Astrocyte (in vitro differentiated cells and primary cell): ENCODE data around the gene LPXN. TPM values are rescaled to one million over a fixed set of nuclear protein-coding genes. Genes with fewer than 3 reads are reported as not detected.

ENCODE experiments used
- DNase-seq: peaks from one replicate; pipeline ENCODE4 v3.0.0-alpha.2; 2010; ENCODE audit warnings: low read depth
- FAIRE-seq: peaks from 2 replicates; lab custom pipeline; 2011; peaks lifted over from hg19 to GRCh38; lab: Jason Lieb, UNC
- H2AFZ ChIP-seq: 2 replicates; pipeline ENCODE4 v1.6.0; 2012; ENCODE audit warnings: low read depth, low read length, inconsistent platforms
- H3K27ac ChIP-seq: 2 replicates; pipeline ENCODE4 v1.5.1; 2011; ENCODE audit warnings: low read depth, low read length, inconsistent platforms
- H3K27me3 ChIP-seq: 2 replicates; pipeline ENCODE4 v1.6.0; 2011; ENCODE audit warnings: low read length, inconsistent platforms; ENCODE audit not compliant: insufficient read depth
- H3K36me3 ChIP-seq: 2 replicates; pipeline ENCODE4 v1.5.1; 2011; ENCODE audit warnings: low read length, inconsistent platforms; ENCODE audit not compliant: insufficient read depth
- H3K4me1 ChIP-seq: 2 replicates; pipeline ENCODE4 v1.5.1; 2011; ENCODE audit warnings: low read length, inconsistent platforms; ENCODE audit not compliant: insufficient read depth
- H3K4me2 ChIP-seq: 2 replicates; pipeline ENCODE4 v1.6.0; 2012; ENCODE audit warnings: low read length, inconsistent platforms
- H3K4me3 ChIP-seq: 2 replicates; pipeline ENCODE4 v1.5.1; 2011; ENCODE audit warnings: low read depth, mild to moderate bottlenecking, low read length, inconsistent platforms; ENCODE audit not compliant: insufficient read depth
- H3K79me2 ChIP-seq: 2 replicates; pipeline ENCODE4 v1.6.0; 2012; ENCODE audit warnings: mild to moderate bottlenecking, low read length, inconsistent platforms; ENCODE audit not compliant: insufficient read depth
- H3K9ac ChIP-seq: 2 replicates; pipeline ENCODE4 v1.6.0; 2012; ENCODE audit warnings: mild to moderate bottlenecking, low read length, inconsistent platforms
- H3K9me3 ChIP-seq: 2 replicates; pipeline ENCODE4 v1.5.1; 2012; ENCODE audit warnings: low read depth, mild to moderate bottlenecking, low read length, inconsistent platforms; ENCODE audit not compliant: insufficient read depth
- H4K20me1 ChIP-seq: 2 replicates; pipeline ENCODE4 v1.6.0; 2012; ENCODE audit warnings: low read length, inconsistent platforms; ENCODE audit not compliant: insufficient read depth
- H3K27ac Mint-ChIP-seq: one replicate; pipeline ENCODE4 v1.8.0; 2021; ENCODE audit warnings: mild to moderate bottlenecking, mixed read lengths; ENCODE audit not compliant: unreplicated experiment
- H3K27me3 Mint-ChIP-seq: one replicate; pipeline ENCODE4 v1.8.0; 2021; ENCODE audit warnings: low read depth, mixed read lengths; ENCODE audit not compliant: unreplicated experiment
- H3K36me3 Mint-ChIP-seq: one replicate; pipeline ENCODE4 v1.8.0; 2021; ENCODE audit warnings: low read depth, mixed read lengths; ENCODE audit not compliant: unreplicated experiment
- H3K4me1 Mint-ChIP-seq: one replicate; pipeline ENCODE4 v1.8.0; 2021; ENCODE audit warnings: low read depth, mixed read lengths; ENCODE audit not compliant: unreplicated experiment
- H3K4me3 Mint-ChIP-seq: one replicate; pipeline ENCODE4 v1.8.0; 2021; ENCODE audit warnings: mild to moderate bottlenecking, moderate library complexity, mixed read lengths; ENCODE audit not compliant: unreplicated experiment
- H3K9me3 Mint-ChIP-seq: one replicate; pipeline ENCODE4 v1.8.0; 2021; ENCODE audit warnings: mild to moderate bottlenecking, mixed read lengths; ENCODE audit not compliant: unreplicated experiment
- EZH2 ChIP-seq: IDR thresholded peaks from 2 replicates; pipeline ENCODE4 v1.6.1; 2012; ENCODE audit warnings: mild to moderate bottlenecking, low read length, inconsistent platforms; ENCODE audit not compliant: insufficient read depth
- total RNA-seq: library from RNA; stranded (reverse); gene quantifications from 2 replicates; pipeline ENCODE4 v1.2.1, GENCODE V29; 2021
- TF ChIP-seq, protein P1 (sequence below): IDR thresholded peaks from 2 replicates; pipeline ENCODE4 v1.5.1; 2011; ENCODE audit warnings: low read depth, mild to moderate bottlenecking, inconsistent platforms, low read length, moderate library complexity; ENCODE audit not compliant: insufficient read depth

The LPXN gene
- total RNA-seq, 1 donor from 2014 or later, result 3.7 TPM

DNA sequence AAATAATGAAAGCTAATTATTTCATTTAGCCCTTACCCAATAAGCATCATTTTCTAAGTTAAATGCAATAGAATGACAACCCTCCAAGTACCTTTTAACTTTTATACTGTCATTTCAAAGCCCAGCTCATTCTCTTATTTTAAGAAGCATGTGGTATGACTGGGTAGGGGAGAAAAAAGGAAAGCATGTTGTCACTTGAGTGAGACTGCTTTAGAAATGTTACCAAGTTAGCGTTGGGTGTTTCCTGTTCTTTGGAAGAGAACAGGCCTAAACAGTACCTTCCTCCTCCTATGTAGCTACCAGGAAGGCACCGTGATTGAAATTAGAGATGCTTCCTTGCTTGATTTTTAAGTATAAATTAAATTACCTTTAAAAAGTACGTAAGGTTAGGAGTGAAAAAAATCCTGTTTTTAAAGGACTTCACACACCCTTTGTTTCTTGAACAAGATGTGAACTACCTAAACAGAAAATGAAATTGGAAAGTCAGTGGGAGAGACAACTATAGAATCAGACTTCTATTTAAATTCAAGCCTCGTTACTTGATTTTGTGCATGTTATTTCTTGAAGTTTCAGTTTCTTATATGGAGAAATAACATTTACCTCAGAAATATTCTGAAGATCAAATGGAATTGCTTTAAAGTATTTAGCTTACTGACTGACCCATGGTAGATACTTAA lies 46.1 kb upstream of the LPXN start:
- no peaks in the 10 kb centered on the region for H3K27me3 Mint-ChIP-seq
- Histone ChIP-seq H3K9ac (no peak overlapping the region), H3K36me3 (peaks cover 40% of the 10 kb centered on the region), H3K27ac (no peak overlapping the region), H3K27me3 (no peaks in the 10 kb centered on the region), H3K4me2 (no peak overlapping the region), H4K20me1 (peaks cover 12% of the 10 kb centered on the region), H3K9me3 (no peaks in the 10 kb centered on the region), H3K4me3 (no peak overlapping the region), H3K4me1 (peaks cover 9% of the 10 kb centered on the region), H2AFZ (no peak overlapping the region), H3K79me2 (no peaks in the 10 kb centered on the region)
- no peak overlapping the region for H3K4me3 Mint-ChIP-seq
- FAIRE-seq, result no peak
- peaks cover 10% of the 10 kb centered on the region for H3K36me3 Mint-ChIP-seq
- H3K4me1 Mint-ChIP-seq, result peaks cover 39% of the 10 kb centered on the region
- H3K9me3 Mint-ChIP-seq, result no peaks in the 10 kb centered on the region
- no peak for TF ChIP-seq EZH2
- TF ChIP-seq, protein P1, sequence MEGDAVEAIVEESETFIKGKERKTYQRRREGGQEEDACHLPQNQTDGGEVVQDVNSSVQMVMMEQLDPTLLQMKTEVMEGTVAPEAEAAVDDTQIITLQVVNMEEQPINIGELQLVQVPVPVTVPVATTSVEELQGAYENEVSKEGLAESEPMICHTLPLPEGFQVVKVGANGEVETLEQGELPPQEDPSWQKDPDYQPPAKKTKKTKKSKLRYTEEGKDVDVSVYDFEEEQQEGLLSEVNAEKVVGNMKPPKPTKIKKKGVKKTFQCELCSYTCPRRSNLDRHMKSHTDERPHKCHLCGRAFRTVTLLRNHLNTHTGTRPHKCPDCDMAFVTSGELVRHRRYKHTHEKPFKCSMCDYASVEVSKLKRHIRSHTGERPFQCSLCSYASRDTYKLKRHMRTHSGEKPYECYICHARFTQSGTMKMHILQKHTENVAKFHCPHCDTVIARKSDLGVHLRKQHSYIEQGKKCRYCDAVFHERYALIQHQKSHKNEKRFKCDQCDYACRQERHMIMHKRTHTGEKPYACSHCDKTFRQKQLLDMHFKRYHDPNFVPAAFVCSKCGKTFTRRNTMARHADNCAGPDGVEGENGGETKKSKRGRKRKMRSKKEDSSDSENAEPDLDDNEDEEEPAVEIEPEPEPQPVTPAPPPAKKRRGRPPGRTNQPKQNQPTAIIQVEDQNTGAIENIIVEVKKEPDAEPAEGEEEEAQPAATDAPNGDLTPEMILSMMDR, result no peak
- no peak for DNase-seq
- H3K27ac Mint-ChIP-seq, result peak overlapping the region; percentile 36

DNA sequence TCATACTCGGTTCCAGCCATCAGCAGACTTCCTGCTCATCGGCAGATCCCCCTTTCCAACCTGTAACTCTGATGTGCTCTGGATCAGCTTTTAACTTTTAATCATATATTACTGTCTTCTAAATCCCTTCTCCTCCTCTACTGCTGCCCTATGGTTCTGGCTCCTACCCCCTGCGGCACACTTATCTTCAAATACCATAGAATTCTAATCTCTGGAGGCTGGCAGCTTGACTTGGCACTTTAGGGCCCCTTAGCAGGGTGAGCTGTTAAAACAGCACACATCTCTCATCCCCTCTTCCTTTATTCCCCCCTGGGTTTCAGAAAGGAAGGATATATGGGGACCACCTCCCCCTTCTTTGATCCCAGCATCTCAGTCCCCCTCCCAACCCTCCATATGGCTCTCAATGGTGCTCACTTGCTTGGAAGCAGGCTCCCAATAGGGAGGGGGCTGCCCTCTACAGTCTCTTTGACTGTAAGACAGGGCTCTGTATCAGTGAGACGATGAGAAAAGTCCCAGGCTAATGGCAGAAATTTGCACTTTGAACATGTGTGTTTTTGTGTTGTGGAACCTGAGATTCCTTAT lies 42.4 kb upstream of the LPXN start:
- Histone ChIP-seq H3K4me2 (no peak overlapping the region), H3K79me2 (no peaks in the 10 kb centered on the region), H3K27me3 (no peaks in the 10 kb centered on the region), H4K20me1 (peaks cover 24% of the 10 kb centered on the region), H3K9me3 (no peaks in the 10 kb centered on the region), H2AFZ (no peak overlapping the region), H3K4me1 (peaks cover 6% of the 10 kb centered on the region), H3K27ac (no peak overlapping the region), H3K4me3 (no peak overlapping the region), H3K9ac (no peak overlapping the region), H3K36me3 (peaks cover 46% of the 10 kb centered on the region)
- H3K9me3 Mint-ChIP-seq, result no peaks in the 10 kb centered on the region
- DNase-seq, result no peak
- FAIRE-seq, result no peak
- H3K27me3 Mint-ChIP-seq, result no peaks in the 10 kb centered on the region
- H3K27ac Mint-ChIP-seq, result peak overlapping the region; percentile 64
- peaks cover 33% of the 10 kb centered on the region for H3K4me1 Mint-ChIP-seq
- no peak overlapping the region for H3K4me3 Mint-ChIP-seq
- H3K36me3 Mint-ChIP-seq, result peaks cover 5% of the 10 kb centered on the region
- no peak for TF ChIP-seq EZH2
- TF ChIP-seq, protein P1, result no peak

GRCh38 chr11:58616594-58616993 lies 40.9 kb upstream of the LPXN start:
- H2AFZ ChIP-seq, result no peak overlapping the region
- H4K20me1 ChIP-seq, result peaks cover 24% of the 10 kb centered on the region
- peaks cover 57% of the 10 kb centered on the region for H3K36me3 ChIP-seq
- H3K9ac ChIP-seq, result no peak overlapping the region
- peaks cover 18% of the 10 kb centered on the region for H3K4me1 Mint-ChIP-seq
- H3K4me3 ChIP-seq, result no peak overlapping the region
- peaks cover 13% of the 10 kb centered on the region for H3K36me3 Mint-ChIP-seq
- H3K27me3 Mint-ChIP-seq, result no peaks in the 10 kb centered on the region
- peak; percentile 93 for DNase-seq
- peak overlapping the region; percentile 59 for H3K27ac Mint-ChIP-seq
- no peaks in the 10 kb centered on the region for H3K4me1 ChIP-seq
- no peak for TF ChIP-seq EZH2
- TF ChIP-seq, protein P1, result no peak
- peak overlapping the region; percentile 20 for H3K27ac ChIP-seq
- no peaks in the 10 kb centered on the region for H3K9me3 Mint-ChIP-seq
- H3K27me3 ChIP-seq, result no peaks in the 10 kb centered on the region
- no peaks in the 10 kb centered on the region for H3K9me3 ChIP-seq
- no peak overlapping the region for H3K4me3 Mint-ChIP-seq
- H3K4me2 ChIP-seq, result no peak overlapping the region
- no peak for FAIRE-seq
- H3K79me2 ChIP-seq, result no peaks in the 10 kb centered on the region
